ENCODE data around the gene DLST. TPM values are rescaled to one million over a fixed set of nuclear protein-coding genes. Genes with fewer than 3 reads are reported as not detected.

The DLST gene
- total RNA-seq, 1 experiment from 2014 or later = 68.8 TPM

GRCh38 chr14:74843653-74844052, 38.1 kb upstream of the DLST start:
- no peaks in the 10 kb centered on the region for H3K27me3 ChIP-seq (ENCODE audit: control insufficient read depth, insufficient read depth, low read length)
- ATAC-seq = no peak
- H3K36me3 ChIP-seq (ENCODE audit: control insufficient read depth, insufficient read depth, low read length) = no peaks in the 10 kb centered on the region; the same call in 1 of the 2 replicates
- POLR2A ChIA-PET = no interaction called here
- H3K4me1 ChIP-seq (ENCODE audit: control insufficient read depth, insufficient read depth, low read length) = no peaks in the 10 kb centered on the region
- H3K27ac ChIP-seq (ENCODE audit: low read length) = no peak overlapping the region
- no peak overlapping the region for H3K4me3 ChIP-seq (ENCODE audit: low read depth in 2 of 2, low read length in 2 of 2)
- TF ChIP-seq REST (IDR thresholded peaks at IDR 0.05; ENCODE audit: insufficient read depth in 1 of 2, low read depth in 2 of 2, low read length in 1 of 2) = no peak
- no peak for TF ChIP-seq TCF7L2 (IDR thresholded peaks at IDR 0.05; ENCODE audit: low read depth, low read length)
- TF ChIP-seq SIN3A (IDR thresholded peaks at IDR 0.05; ENCODE audit: borderline replicate concordance, insufficient read depth, low read depth, low read length) = no peak
- TF ChIP-seq POLR2AphosphoS5 (IDR thresholded peaks at IDR 0.05; ENCODE audit: low read depth, low read length) = no peak
- TF ChIP-seq CTCF (IDR thresholded peaks at IDR 0.05) = no peak
- BruUV-seq (replicated peaks) = no TSS peak
- no peaks in the 10 kb centered on the region for H3K9me3 ChIP-seq (ENCODE audit: control insufficient read depth, insufficient read depth, low read depth, low read length)
- intact Hi-C loops (cut with micrococcal nuclease; ENCODE audit: unreplicated experiment) = no loop called here
- CTCF ChIA-PET = no interaction called here
- no peak for DNase-seq (ENCODE audit: low read depth, low spot score)
- in situ Hi-C loops (cut with HindIII; ENCODE audit: low pct_unique_long_range_greater_than_20kb, low sequenced_read_pairs) = no loop called here

- H3K27me3 ChIP-seq (ENCODE audit: control insufficient read depth, insufficient read depth, low read length) = no peaks in the 10 kb centered on the region
- intact Hi-C loops (cut with micrococcal nuclease; ENCODE audit: unreplicated experiment) = no loop called here
- H3K36me3 ChIP-seq (ENCODE audit: control insufficient read depth, insufficient read depth, low read length) = no peaks in the 10 kb centered on the region
- TF ChIP-seq REST (IDR thresholded peaks at IDR 0.05; ENCODE audit: insufficient read depth in 1 of 2, low read depth in 2 of 2, low read length in 1 of 2) (no peak), TCF7L2 (IDR thresholded peaks at IDR 0.05; ENCODE audit: low read depth, low read length) (no peak), CTCF (IDR thresholded peaks at IDR 0.05) (no peak), SIN3A (IDR thresholded peaks at IDR 0.05; ENCODE audit: borderline replicate concordance, insufficient read depth, low read depth, low read length) (no peak), POLR2AphosphoS5 (IDR thresholded peaks at IDR 0.05; ENCODE audit: low read depth, low read length) (no peak)
- no peak for ATAC-seq
- in situ Hi-C loops (cut with HindIII; ENCODE audit: low pct_unique_long_range_greater_than_20kb, low sequenced_read_pairs) = no loop called here
- H3K27ac ChIP-seq (ENCODE audit: low read length) = no peak overlapping the region
- no peaks in the 10 kb centered on the region for H3K9me3 ChIP-seq (ENCODE audit: control insufficient read depth, insufficient read depth, low read depth, low read length)
- ChIA-PET CTCF (no interaction called here), POLR2A (no interaction called here)
- BruUV-seq (replicated peaks) = no TSS peak
- DNase-seq (ENCODE audit: low read depth, low spot score) = no peak
- no peak overlapping the region for H3K4me3 ChIP-seq (ENCODE audit: low read depth in 2 of 2, low read length in 2 of 2)
- H3K4me1 ChIP-seq (ENCODE audit: control insufficient read depth, insufficient read depth, low read length) = no peaks in the 10 kb centered on the region
Observed at GRCh38 chr14:74846168-74846567, 35.5 kb upstream of the DLST start.
